Kidney (tissue), 14 donors: ENCODE results near the gene EHBP1L1. TPM values are rescaled to one million over a fixed set of nuclear protein-coding genes. Genes with fewer than 3 reads are reported as not detected.

Experiments
- DNase-seq, 5 donors: peaks; one replicate each; pipeline ENCODE4 v3.0.0-alpha.2; 2013 to 2020
- FAIRE-seq: peaks from 2 replicates; lab custom pipeline; 2012; peaks lifted over from hg19 to GRCh38; lab: Jason Lieb, UNC
- H3K27ac ChIP-seq, 2 donors: one replicate each; pipeline ENCODE4 v1.7.0; 2013; ENCODE audit warnings: low read depth in 2 of 2, low read length in 2 of 2, inconsistent platforms in 1 of 2
- H3K27me3 ChIP-seq: one replicate; pipeline ENCODE4 v1.7.1; 2013; ENCODE audit warnings: low read length, inconsistent platforms; ENCODE audit not compliant: control insufficient read depth, insufficient read depth
- H3K36me3 ChIP-seq, 3 donors: one replicate each; pipeline versions ENCODE4 v1.7.0 to v1.7.1; 2013; ENCODE audit warnings: low read length in 3 of 3, control low read depth in 1 of 3, inconsistent platforms in 1 of 3; ENCODE audit not compliant: insufficient read depth in 3 of 3, control insufficient read depth in 2 of 3
- H3K4me1 ChIP-seq, 3 donors: one replicate each; pipeline versions ENCODE4 v1.7.0 to v1.7.1; 2013; ENCODE audit warnings: low read length in 3 of 3, inconsistent platforms in 1 of 3, low read depth in 1 of 3; ENCODE audit not compliant: control insufficient read depth in 2 of 3, insufficient read depth in 2 of 3
- H3K4me3 ChIP-seq, 3 donors: one replicate each; pipeline versions ENCODE4 v1.7.0 to v1.8.1; 2013; ENCODE audit warnings: low read length in 3 of 3, control low read depth in 1 of 3, inconsistent platforms in 1 of 3
- H3K9ac ChIP-seq, 3 donors: one replicate each; pipeline versions ENCODE4 v1.7.0 to v1.7.1; 2013; ENCODE audit warnings: low read length in 3 of 3, control low read depth in 1 of 3, inconsistent platforms in 1 of 3
- H3K9me3 ChIP-seq, 3 donors: one replicate each; pipeline versions ENCODE4 v1.7.0 to v1.7.1; 2013; ENCODE audit warnings: low read length in 3 of 3, control low read depth in 1 of 3, inconsistent platforms in 1 of 3; ENCODE audit not compliant: control insufficient read depth in 2 of 3, insufficient read depth in 1 of 3
- intact Hi-C: fragments of 100-400 bp; cut with DNase I; formaldehyde crosslinking; loops from one replicate; pipeline ENCODE4 v1.11.1; 2022
- polyA plus RNA-seq: library from polyadenylated mRNA; stranded (reverse); fragments of 350-450 nt; fragmentation: Illumina TruSeq; extraction: RNeasy Lipid Tissue Mini Kit (QIAGEN cat#74804); gene quantifications from one replicate; pipeline ENCODE4 v1.2.3, GENCODE V29; 2014; ENCODE audit warnings: low read depth, low replicate concordance; ENCODE audit not compliant: insufficient read depth
- total RNA-seq: library from RNA; stranded (reverse); fragmentation: NEBNext Ultra II Directional; extraction: Animal tissue kit (Norgen Biotek cat#: 25700); gene quantifications from one replicate; pipeline ENCODE4 v1.2.1, GENCODE V29; 2021
- TF ChIP-seq, protein P1 (sequence below): IDR thresholded peaks from 3 replicates; pipeline ENCODE4 v1.5.1; 2012; ENCODE audit warnings: mild to moderate bottlenecking, moderate library complexity, borderline replicate concordance; ENCODE audit not compliant: insufficient read depth; ENCODE audit errors: extremely low read depth
- donor health status: control.
- donor health status: control.
- donor health status: control.
- donor health status: control.
- donor health status: control.
- donor health status: DM: yes; HTN: yes; CAD: no.
- donor health status: Normal renal cell carcinoma (clear cell type).

Gene EHBP1L1
- total and polyA plus RNA-seq, 2 donors from 2014 or later = 20.5 to 95.4 TPM

DNA sequence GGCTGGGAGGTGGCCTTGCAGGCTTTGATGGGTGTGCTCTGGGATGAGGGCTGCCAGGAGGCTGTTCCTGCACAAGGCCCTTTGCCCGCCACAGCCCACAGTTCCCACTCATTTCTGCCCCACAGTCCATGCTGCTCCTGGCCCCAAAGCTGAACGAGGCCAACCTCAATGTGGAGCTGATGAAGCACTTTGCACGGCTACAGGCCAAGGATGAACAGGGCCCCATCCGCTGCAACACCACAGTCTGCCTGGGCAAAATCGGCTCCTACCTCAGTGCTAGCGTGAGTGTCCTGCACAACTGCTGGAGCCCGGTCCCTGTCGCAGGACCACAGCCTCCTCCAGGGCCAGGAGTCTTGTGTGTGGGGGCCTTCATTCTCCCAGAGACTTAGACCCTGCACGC is 40.8 kb upstream of the EHBP1L1 start:
- Histone ChIP-seq H3K4me3 (no peak overlapping the region), H3K9ac (no peak overlapping the region), H3K36me3 (peaks cover 3 to 41% (median 18%) of the 10 kb centered on the region in 3 donors), H3K9me3 (no peaks in the 10 kb centered on the region), H3K4me1 (peaks cover 0 to 5% (median 0%) of the 10 kb centered on the region in 3 donors), H3K27me3 (no peaks in the 10 kb centered on the region), H3K27ac (no peak overlapping the region)
- intact Hi-C loops = no loop called here
- no peak for FAIRE-seq
- peak in 1 of 5 donors; percentile 30 for DNase-seq
- TF ChIP-seq, protein P1, sequence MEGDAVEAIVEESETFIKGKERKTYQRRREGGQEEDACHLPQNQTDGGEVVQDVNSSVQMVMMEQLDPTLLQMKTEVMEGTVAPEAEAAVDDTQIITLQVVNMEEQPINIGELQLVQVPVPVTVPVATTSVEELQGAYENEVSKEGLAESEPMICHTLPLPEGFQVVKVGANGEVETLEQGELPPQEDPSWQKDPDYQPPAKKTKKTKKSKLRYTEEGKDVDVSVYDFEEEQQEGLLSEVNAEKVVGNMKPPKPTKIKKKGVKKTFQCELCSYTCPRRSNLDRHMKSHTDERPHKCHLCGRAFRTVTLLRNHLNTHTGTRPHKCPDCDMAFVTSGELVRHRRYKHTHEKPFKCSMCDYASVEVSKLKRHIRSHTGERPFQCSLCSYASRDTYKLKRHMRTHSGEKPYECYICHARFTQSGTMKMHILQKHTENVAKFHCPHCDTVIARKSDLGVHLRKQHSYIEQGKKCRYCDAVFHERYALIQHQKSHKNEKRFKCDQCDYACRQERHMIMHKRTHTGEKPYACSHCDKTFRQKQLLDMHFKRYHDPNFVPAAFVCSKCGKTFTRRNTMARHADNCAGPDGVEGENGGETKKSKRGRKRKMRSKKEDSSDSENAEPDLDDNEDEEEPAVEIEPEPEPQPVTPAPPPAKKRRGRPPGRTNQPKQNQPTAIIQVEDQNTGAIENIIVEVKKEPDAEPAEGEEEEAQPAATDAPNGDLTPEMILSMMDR = no peak

DNA sequence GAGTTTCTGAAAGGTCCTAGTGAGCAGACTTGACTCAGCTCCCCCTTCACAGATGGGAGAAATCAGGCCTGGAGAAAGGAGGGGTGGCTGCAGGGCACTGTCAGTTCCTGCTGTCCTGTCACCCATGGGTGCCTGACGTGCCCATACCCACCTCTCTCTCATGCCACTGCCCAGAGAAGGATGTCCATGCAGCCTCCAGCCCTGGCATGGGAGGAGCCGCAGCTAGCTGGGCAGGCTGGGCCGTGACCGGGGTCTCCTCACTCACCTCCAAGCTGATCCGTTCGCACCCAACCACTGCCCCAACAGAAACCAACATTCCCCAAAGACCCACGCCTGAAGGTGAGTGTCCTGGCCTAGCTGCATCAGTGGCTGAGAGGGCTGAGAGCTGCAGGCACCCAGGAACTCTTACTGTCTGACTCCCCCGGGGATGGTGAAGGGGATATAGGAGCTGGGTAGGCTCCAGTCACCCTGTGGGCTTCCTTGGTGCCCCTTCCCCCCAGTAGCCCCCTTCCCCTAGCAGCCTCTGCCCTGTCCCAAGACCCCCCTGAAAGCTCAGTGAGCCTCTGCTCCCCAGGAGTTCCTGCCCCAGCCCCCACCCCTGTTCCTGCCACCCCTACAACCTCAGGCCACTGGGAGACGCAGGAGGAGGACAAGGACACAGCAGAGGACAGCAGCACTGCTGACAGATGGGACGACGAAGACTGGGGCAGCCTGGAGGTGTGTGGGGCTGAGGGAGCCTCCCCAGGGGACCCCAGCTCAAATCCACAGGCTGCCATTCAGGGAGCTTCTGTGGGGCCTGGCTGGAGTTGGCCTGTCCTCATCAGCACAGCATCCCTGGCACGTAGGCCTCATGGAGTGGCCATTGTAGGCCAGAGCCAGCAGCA is 39.2 kb upstream of the EHBP1L1 start:
- Histone ChIP-seq H3K9ac (no peak overlapping the region), H3K4me3 (no peak overlapping the region), H3K4me1 (peaks cover 0 to 15% (median 6%) of the 10 kb centered on the region in 3 donors), H3K36me3 (peaks cover 3 to 26% (median 10%) of the 10 kb centered on the region in 3 donors), H3K27me3 (no peaks in the 10 kb centered on the region), H3K27ac (no peak overlapping the region), H3K9me3 (no peaks in the 10 kb centered on the region)
- peak in 1 of 5 donors; percentile 37 for DNase-seq
- FAIRE-seq = no peak
- TF ChIP-seq, protein P1 = no peak
- intact Hi-C loops = no loop called here

DNA sequence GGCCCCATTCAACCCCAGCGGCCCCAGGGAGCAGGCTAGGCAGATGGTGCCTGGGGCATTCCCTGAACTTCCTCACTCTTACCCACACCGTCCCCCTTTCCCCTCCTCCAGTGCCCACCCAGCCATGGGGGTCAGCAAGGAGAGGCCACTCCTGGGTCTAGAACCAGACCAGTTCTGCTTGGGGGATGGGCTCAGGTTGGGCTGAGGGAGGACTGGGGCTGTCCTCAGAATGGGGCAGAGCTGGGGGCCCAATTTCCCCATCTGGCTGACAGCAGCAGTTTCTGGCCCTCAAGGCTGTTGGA is 38.6 kb upstream of the EHBP1L1 start:
- H3K9me3 ChIP-seq = no peaks in the 10 kb centered on the region
- H3K27ac ChIP-seq = no peak overlapping the region
- peaks cover 0 to 16% (median 6%) of the 10 kb centered on the region in 3 donors for H3K4me1 ChIP-seq
- no peaks in the 10 kb centered on the region for H3K27me3 ChIP-seq
- peaks cover 0 to 22% (median 7%) of the 10 kb centered on the region in 3 donors for H3K36me3 ChIP-seq
- DNase-seq (no peak), FAIRE-seq (no peak)
- TF ChIP-seq, protein P1 = no peak
- intact Hi-C loops = no loop called here
- no peak overlapping the region for H3K9ac ChIP-seq
- no peak overlapping the region for H3K4me3 ChIP-seq
